Left lung (tissue), 10 donors: Measurements from ENCODE around the gene EIPR1. TPM values are rescaled to one million over a fixed set of nuclear protein-coding genes. Genes with fewer than 3 reads are reported as not detected.
"Not testable (repeated sequence)": the region's sequence is repeated elsewhere in the genome, so short reads cannot be mapped to it uniquely, and the experiment has no call there.

Experiments used
- ATAC-seq: fragments of 200-7000 bp; cut with Tn5 transposase; one replicate; pipeline ENCODE4 v1.9.1; 2020; ENCODE audit warnings: moderate library complexity
- DNase-seq, 4 donors: peaks; one replicate each; pipeline ENCODE4 v3.0.0-alpha.2; 2013 to 2020
- H3K27ac ChIP-seq, 2 donors: fragments of 200-600 bp; sonication (generic) in 1 of 2; one replicate each; pipeline versions ENCODE4 v1.5.0 to v1.8.0; 2020 to 2021
- H3K27me3 ChIP-seq, 2 donors: fragments of 200-600 bp; sonication (generic) in 1 of 2; one replicate each; pipeline versions ENCODE4 v1.5.0 to v1.8.0; 2020 to 2021
- H3K36me3 ChIP-seq, 2 donors: fragments of 200-600 bp; sonication (generic) in 1 of 2; one replicate each; pipeline versions ENCODE4 v1.5.0 to v1.8.0; 2020 to 2021
- H3K4me1 ChIP-seq, 2 donors: fragments of 200-600 bp; one replicate each; pipeline ENCODE4 v1.8.0; 2021
- H3K4me3 ChIP-seq, 2 donors: fragments of 200-600 bp; sonication (generic) in 1 of 2; one replicate each; pipeline versions ENCODE4 v1.5.0 to v1.8.0; 2020 to 2021; ENCODE audit warnings: mild to moderate bottlenecking in 1 of 2
- H3K9me3 ChIP-seq, 2 donors: fragments of 200-600 bp; sonication (generic) in 1 of 2; one replicate each; pipeline versions ENCODE4 v1.5.0 to v1.8.0; 2020 to 2021
- CTCF ChIP-seq, 2 donors: fragments of 200-600 bp; sonication (generic) in 1 of 2; IDR thresholded peaks; one replicate each; pipeline versions ENCODE4 v1.5.0 to v1.8.0; 2021; ENCODE audit warnings: antibody characterized with exemption in 2 of 2
- intact Hi-C, 2 donors: fragments of 100-400 bp; cut with DNase I; formaldehyde crosslinking; loops; one replicate each; pipeline versions ENCODE4 v1.11.2 to v1.14.2; 2022
- polyA plus RNA-seq, 6 donors: library from polyadenylated mRNA; unstranded; fragments of 120-200 nt; gene quantifications; one replicate each; pipeline ENCODE4 v1.2.1, GENCODE V29; 2013; ENCODE audit not compliant: insufficient read length in 6 of 6
- total RNA-seq, 2 donors: library from RNA; stranded (reverse); fragmentation: NEBNext Ultra II Directional; extraction: Animal tissue kit (Norgen Biotek cat#: 25700); gene quantifications; one replicate each; pipeline ENCODE4 v1.2.1, GENCODE V29; 2021
- donor health status: DM: no; HTN: yes; CAD: no.
- donor health status: DM: no; HTN: no; CAD: no.

Gene EIPR1
- total and polyA plus RNA-seq, 8 donors: 18.1 to 24.4 (median 21.0) TPM

DNA sequence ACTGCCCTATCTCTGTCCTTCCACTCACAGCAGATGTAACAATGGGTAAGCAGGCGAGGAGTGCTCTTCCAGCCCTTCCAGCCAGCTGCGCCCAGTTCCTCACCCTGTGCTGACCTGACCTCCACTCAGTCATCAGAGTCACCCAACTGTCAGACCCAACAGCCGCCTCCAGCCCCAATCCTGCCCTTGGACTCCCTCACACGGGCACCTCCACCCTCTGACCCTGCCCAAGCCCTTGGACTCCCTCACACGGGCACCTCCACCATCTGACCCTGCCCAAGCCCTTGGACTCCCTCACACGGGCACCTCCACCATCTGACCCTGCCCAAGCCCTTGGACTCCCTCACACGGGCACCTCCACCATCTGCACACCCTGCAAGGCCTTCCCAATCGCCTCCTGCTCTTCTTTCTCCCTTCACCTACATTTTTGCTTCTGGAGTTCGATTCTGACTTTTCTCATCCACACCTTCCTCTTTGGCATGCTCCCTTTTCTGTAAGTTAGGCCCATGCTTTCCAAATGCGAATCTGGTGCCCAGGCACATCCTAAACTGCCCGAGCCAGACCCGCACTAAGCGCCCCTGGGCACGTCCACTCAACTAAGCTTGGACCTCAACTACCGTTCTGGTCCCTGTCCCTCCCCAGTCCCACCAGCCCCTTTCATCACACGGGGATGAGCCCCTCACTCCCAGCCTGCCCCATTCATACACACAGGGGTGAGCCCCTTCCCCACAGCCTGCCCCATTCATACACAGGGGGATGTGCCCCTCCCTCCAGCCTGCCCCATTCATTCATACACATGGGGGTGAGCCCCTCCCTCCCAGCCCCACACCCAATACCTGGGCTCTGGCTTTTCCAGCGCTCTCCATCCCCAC, 15.9 kb downstream of the EIPR1 start:
- intact Hi-C loops: no loop called here
- ATAC-seq: no peak
- no peak overlapping the region for H3K4me3 ChIP-seq
- no peak overlapping the region for H3K27ac ChIP-seq
- TF ChIP-seq CTCF (IDR thresholded peaks at IDR 0.05): no peak
- no peaks in the 10 kb centered on the region for H3K36me3 ChIP-seq
- no peak for DNase-seq
- H3K9me3 ChIP-seq: no peaks in the 10 kb centered on the region
- no peaks in the 10 kb centered on the region for H3K27me3 ChIP-seq
- no peaks in the 10 kb centered on the region for H3K4me1 ChIP-seq

DNA sequence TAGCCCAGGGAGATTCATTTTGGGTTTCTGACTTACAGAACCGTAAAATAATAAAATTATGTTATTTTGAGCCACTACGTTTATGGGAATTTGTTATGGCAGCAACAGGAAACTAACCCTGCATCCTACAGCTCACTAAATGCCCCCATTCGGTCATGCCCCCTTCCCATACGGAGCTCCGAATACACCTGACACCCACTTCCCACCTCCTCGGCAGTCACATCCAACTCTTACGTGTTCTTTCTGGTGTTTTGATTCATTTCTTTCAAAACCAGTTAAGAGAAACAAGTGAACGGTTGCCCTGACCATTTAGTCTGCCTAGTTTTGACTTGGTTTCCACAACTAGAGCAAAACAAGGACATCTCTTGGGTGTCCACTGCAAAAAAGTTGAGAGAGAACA, 19.7 kb downstream of the EIPR1 start:
- H3K9me3 ChIP-seq: no peaks in the 10 kb centered on the region
- intact Hi-C loops: no loop called here
- H3K4me1 ChIP-seq: no peaks in the 10 kb centered on the region
- no peak overlapping the region for H3K4me3 ChIP-seq
- H3K27ac ChIP-seq: no peak overlapping the region
- no peak for TF ChIP-seq CTCF (IDR thresholded peaks at IDR 0.05)
- no peak for DNase-seq
- no peak for ATAC-seq
- H3K27me3 ChIP-seq: no peaks in the 10 kb centered on the region
- peaks cover 0 to 13% of the 10 kb centered on the region in 2 donors for H3K36me3 ChIP-seq

DNA sequence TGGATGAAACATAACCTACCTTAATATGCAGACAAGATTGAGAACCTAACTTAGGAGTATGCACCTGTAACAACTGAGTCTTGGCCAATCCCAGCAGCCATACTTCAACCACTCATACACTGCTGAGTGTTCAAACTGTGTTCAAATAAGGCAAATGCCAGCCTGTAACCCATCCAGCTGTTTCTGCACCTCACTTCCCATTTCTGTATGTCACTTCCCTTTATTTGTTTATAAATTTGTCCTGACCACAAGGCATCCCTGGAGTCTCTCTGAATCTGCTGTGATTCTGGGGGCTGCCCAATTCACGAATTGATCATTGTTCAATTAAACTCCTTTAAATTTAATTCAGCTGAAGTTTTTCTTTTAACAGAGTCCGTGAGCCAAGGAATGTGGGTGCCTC, 20.2 kb downstream of the EIPR1 start:
- H3K27ac ChIP-seq, H3K4me1 ChIP-seq, H3K4me3 ChIP-seq, DNase-seq, H3K9me3 ChIP-seq, H3K27me3 ChIP-seq, ATAC-seq, intact Hi-C loops: not testable (repeated sequence)
- H3K36me3 ChIP-seq: peaks cover 0 to 18% of the 10 kb centered on the region in 2 donors

GRCh38 chr2:3356799-3357198, 20.8 kb downstream of the EIPR1 start:
- no peak for ATAC-seq
- no peak overlapping the region for H3K27ac ChIP-seq
- no peak overlapping the region for H3K4me3 ChIP-seq
- intact Hi-C loops: no loop called here
- TF ChIP-seq CTCF (IDR thresholded peaks at IDR 0.05): no peak
- no peak for DNase-seq
- H3K4me1 ChIP-seq: no peaks in the 10 kb centered on the region
- H3K36me3 ChIP-seq: peaks cover 0 to 21% of the 10 kb centered on the region in 2 donors
- no peaks in the 10 kb centered on the region for H3K27me3 ChIP-seq
- H3K9me3 ChIP-seq: no peaks in the 10 kb centered on the region

GRCh38 chr2:3355951-3356569, 21.6 kb downstream of the EIPR1 start:
- intact Hi-C loops: no loop called here
- Histone ChIP-seq H3K27me3 (no peaks in the 10 kb centered on the region), H3K4me3 (no peak overlapping the region), H3K36me3 (peaks cover 0 to 27% of the 10 kb centered on the region in 2 donors), H3K4me1 (no peaks in the 10 kb centered on the region), H3K9me3 (no peaks in the 10 kb centered on the region), H3K27ac (no peak overlapping the region)
- DNase-seq (no peak), ATAC-seq (peak; percentile 23)
- TF ChIP-seq CTCF (IDR thresholded peaks at IDR 0.05): no peak
